ENCODE results near the gene WNT10A. TPM values are rescaled to one million over a fixed set of nuclear protein-coding genes. Genes with fewer than 3 reads are reported as not detected.
A peak's percentile ranks its signal among the peaks of the same experiment; 100 is the strongest.

WNT10A gene
- total and polyA plus RNA-seq, 10 of the 15 experiments (the other 5 are each of a cell fraction or from before 2014, with no cell fraction given) = 0.61 to 45.0 (median 6.9) TPM

DNA sequence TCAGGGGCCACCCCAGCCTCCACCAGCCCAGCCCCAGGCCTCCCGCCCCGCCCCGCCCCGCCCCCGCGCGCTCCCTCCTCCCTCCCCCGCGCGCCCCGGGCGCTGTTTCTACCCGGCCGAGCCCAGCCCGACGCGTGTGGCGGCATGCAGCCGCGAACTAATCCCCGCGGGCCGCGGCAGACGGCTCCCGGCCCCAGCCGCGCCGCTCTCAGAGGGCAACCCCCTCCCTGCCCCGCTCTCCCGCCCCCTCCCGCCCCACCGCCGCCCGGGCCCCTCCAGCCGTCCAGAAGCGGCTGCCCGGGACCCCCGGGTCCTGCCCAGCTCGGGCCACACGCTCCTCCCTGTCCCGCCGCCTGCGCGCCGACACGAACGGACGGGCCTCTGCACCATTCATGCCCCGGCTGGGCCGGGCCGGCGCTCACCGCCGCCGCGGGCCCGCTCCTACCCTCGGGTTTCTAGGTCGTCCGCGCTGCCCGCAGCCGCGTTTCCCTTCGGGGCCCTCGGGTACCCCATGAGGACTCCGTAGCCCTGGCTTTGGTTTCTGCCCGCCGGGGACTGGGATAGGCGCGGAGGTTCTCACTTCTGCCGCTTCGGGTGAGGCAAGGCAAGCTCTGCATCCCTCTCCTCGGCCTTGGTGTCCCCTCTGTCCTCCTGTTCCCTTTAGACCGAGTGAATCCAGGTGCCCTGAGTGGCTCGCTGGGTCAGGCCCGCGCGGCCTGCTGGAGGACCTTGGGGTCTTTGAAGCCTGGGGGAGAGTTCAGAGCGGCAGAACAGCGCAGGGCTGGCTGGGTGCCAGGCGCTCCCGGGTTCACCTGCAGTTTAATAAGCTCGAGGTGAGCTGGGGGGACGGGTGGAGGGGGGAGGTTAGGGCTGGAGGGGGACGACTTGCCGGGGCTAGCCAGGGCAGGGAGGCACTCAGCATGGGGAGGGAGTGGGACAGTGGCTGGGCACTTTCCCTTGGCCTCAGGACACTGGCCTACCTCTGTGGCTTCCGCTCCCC is 3.1 kb downstream of the WNT10A start (continued):
- TF ChIP-seq, protein P1, sequence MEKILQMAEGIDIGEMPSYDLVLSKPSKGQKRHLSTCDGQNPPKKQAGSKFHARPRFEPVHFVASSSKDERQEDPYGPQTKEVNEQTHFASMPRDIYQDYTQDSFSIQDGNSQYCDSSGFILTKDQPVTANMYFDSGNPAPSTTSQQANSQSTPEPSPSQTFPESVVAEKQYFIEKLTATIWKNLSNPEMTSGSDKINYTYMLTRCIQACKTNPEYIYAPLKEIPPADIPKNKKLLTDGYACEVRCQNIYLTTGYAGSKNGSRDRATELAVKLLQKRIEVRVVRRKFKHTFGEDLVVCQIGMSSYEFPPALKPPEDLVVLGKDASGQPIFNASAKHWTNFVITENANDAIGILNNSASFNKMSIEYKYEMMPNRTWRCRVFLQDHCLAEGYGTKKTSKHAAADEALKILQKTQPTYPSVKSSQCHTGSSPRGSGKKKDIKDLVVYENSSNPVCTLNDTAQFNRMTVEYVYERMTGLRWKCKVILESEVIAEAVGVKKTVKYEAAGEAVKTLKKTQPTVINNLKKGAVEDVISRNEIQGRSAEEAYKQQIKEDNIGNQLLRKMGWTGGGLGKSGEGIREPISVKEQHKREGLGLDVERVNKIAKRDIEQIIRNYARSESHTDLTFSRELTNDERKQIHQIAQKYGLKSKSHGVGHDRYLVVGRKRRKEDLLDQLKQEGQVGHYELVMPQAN (conservative IDR thresholded peaks at IDR 0.05) = no peak
- TF ChIP-seq POLR2A (IDR thresholded peaks at IDR 0.05; ENCODE audit: low read depth, low read length) (peak; percentile 62), ESRRA (IDR thresholded peaks at IDR 0.05; ENCODE audit: low read length) (no peak), MLLT1 (IDR thresholded peaks at IDR 0.05) (0 out of 2 replicates have a peak, but pooled peaks have one; percentile 44), LARP7 (IDR thresholded peaks at IDR 0.05) (peak; percentile 74), ZNF384 (IDR thresholded peaks at IDR 0.05; ENCODE audit: borderline replicate concordance, low read depth, low read length) (no peak), RB1 (IDR thresholded peaks at IDR 0.05; ENCODE audit: borderline replicate concordance) (no peak), JUNB (IDR thresholded peaks at IDR 0.05) (no peak)
- TF ChIP-seq, protein P2, sequence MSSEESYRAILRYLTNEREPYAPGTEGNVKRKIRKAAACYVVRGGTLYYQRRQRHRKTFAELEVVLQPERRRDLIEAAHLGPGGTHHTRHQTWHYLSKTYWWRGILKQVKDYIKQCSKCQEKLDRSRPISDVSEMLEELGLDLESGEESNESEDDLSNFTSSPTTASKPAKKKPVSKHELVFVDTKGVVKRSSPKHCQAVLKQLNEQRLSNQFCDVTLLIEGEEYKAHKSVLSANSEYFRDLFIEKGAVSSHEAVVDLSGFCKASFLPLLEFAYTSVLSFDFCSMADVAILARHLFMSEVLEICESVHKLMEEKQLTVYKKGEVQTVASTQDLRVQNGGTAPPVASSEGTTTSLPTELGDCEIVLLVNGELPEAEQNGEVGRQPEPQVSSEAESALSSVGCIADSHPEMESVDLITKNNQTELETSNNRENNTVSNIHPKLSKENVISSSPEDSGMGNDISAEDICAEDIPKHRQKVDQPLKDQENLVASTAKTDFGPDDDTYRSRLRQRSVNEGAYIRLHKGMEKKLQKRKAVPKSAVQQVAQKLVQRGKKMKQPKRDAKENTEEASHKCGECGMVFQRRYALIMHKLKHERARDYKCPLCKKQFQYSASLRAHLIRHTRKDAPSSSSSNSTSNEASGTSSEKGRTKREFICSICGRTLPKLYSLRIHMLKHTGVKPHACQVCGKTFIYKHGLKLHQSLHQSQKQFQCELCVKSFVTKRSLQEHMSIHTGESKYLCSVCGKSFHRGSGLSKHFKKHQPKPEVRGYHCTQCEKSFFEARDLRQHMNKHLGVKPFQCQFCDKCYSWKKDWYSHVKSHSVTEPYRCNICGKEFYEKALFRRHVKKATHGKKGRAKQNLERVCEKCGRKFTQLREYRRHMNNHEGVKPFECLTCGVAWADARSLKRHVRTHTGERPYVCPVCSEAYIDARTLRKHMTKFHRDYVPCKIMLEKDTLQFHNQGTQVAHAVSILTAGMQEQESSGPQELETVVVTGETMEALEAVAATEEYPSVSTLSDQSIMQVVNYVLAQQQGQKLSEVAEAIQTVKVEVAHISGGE (CRISPR knock-in tag; IDR thresholded peaks at IDR 0.05) = no peak

Measured in GM12878 (cell line).